ENCODE measurements around the gene IFNA1. TPM values are rescaled to one million over a fixed set of nuclear protein-coding genes. Genes with fewer than 3 reads are reported as not detected.

The IFNA1 gene
- total RNA-seq, 2 donors from 2014 or later: not detected

GRCh38 chr9:21461377-21461776, 21.1 kb downstream of the IFNA1 start:
- DNase-seq: no peak
- Mint-ChIP-seq H3K4me3 (no peak overlapping the region), H3K4me1 (ENCODE audit: low read depth) (peaks cover 4% of the 10 kb centered on the region), H3K36me3 (ENCODE audit: insufficient read depth in 2 of 2) (peaks cover 0 to 5% of the 10 kb centered on the region in 2 donors), H3K9me3 (peaks cover 0 to 2% of the 10 kb centered on the region in 2 donors), H3K27me3 (ENCODE audit: low read depth) (no peaks in the 10 kb centered on the region), H3K27ac (no peak overlapping the region)
- no peak for ATAC-seq (replicated peaks in 1 of 2)

- no peak for ATAC-seq (replicated peaks in 1 of 2)
- no peak overlapping the region for H3K4me3 Mint-ChIP-seq
- no peak for DNase-seq
- no peak overlapping the region for H3K27ac Mint-ChIP-seq
- H3K9me3 Mint-ChIP-seq: no peaks in the 10 kb centered on the region
- H3K4me1 Mint-ChIP-seq (ENCODE audit: low read depth): peaks cover 4% of the 10 kb centered on the region
- no peaks in the 10 kb centered on the region for H3K27me3 Mint-ChIP-seq (ENCODE audit: low read depth)
- peaks cover 0 to 5% of the 10 kb centered on the region in 2 donors for H3K36me3 Mint-ChIP-seq (ENCODE audit: insufficient read depth in 2 of 2)
These were observed 24.9 kb downstream of the IFNA1 start for GRCh38 chr9:21465138-21465537.

GRCh38 chr9:21465859-21466518, 25.8 kb downstream of the IFNA1 start:
- Mint-ChIP-seq H3K27ac (no peak overlapping the region), H3K4me1 (ENCODE audit: low read depth) (peaks cover 4% of the 10 kb centered on the region), H3K4me3 (no peak overlapping the region), H3K9me3 (no peaks in the 10 kb centered on the region), H3K27me3 (ENCODE audit: low read depth) (no peaks in the 10 kb centered on the region), H3K36me3 (ENCODE audit: insufficient read depth in 2 of 2) (peaks cover 0 to 5% of the 10 kb centered on the region in 2 donors)
- ATAC-seq (replicated peaks in 1 of 2) (peak; percentile 47 to 53), DNase-seq (peak in 1 of 2 donors; percentile 21)

GRCh38 chr9:21470126-21470525, 29.9 kb downstream of the IFNA1 start:
- Mint-ChIP-seq H3K4me3 (no peak overlapping the region), H3K4me1 (ENCODE audit: low read depth) (peaks cover 4% of the 10 kb centered on the region), H3K27me3 (ENCODE audit: low read depth) (peaks cover 11% of the 10 kb centered on the region), H3K36me3 (ENCODE audit: insufficient read depth in 2 of 2) (no peaks in the 10 kb centered on the region), H3K27ac (no peak overlapping the region), H3K9me3 (no peaks in the 10 kb centered on the region)
- DNase-seq (no peak), ATAC-seq (replicated peaks in 1 of 2) (no peak)

- Mint-ChIP-seq H3K27ac (no peak overlapping the region), H3K36me3 (ENCODE audit: insufficient read depth in 2 of 2) (no peaks in the 10 kb centered on the region), H3K4me3 (no peak overlapping the region), H3K9me3 (peaks cover 0 to 1% of the 10 kb centered on the region in 2 donors), H3K4me1 (ENCODE audit: low read depth) (no peaks in the 10 kb centered on the region), H3K27me3 (ENCODE audit: low read depth) (peaks cover 13% of the 10 kb centered on the region)
- no peak for ATAC-seq (replicated peaks in 1 of 2)
- no peak for DNase-seq
These were observed 33.0 kb downstream of the IFNA1 start for GRCh38 chr9:21473236-21473635.

GRCh38 chr9:21477466-21477865, 37.2 kb downstream of the IFNA1 start:
- Mint-ChIP-seq H3K4me1 (ENCODE audit: low read depth) (peaks cover 6% of the 10 kb centered on the region), H3K27ac (no peak overlapping the region), H3K36me3 (ENCODE audit: insufficient read depth in 2 of 2) (no peaks in the 10 kb centered on the region), H3K9me3 (peaks cover 0 to 1% of the 10 kb centered on the region in 2 donors), H3K27me3 (ENCODE audit: low read depth) (peaks cover 13% of the 10 kb centered on the region), H3K4me3 (no peak overlapping the region)
- peak; percentile 80 to 84 for ATAC-seq (replicated peaks in 1 of 2)
- no peak for DNase-seq

GRCh38 chr9:21479152-21479702, 39.0 kb downstream of the IFNA1 start:
- peaks cover 11% of the 10 kb centered on the region for H3K27me3 Mint-ChIP-seq (ENCODE audit: low read depth)
- no peak overlapping the region for H3K4me3 Mint-ChIP-seq
- H3K9me3 Mint-ChIP-seq: peaks cover 0 to 1% of the 10 kb centered on the region in 2 donors
- no peak for DNase-seq
- H3K27ac Mint-ChIP-seq: no peak overlapping the region
- ATAC-seq (replicated peaks in 1 of 2): no peak
- no peaks in the 10 kb centered on the region for H3K36me3 Mint-ChIP-seq (ENCODE audit: insufficient read depth in 2 of 2)
- peaks cover 6% of the 10 kb centered on the region for H3K4me1 Mint-ChIP-seq (ENCODE audit: low read depth)

- DNase-seq (no peak), ATAC-seq (replicated peaks in 1 of 2) (no peak)
- peaks cover 0 to 4% of the 10 kb centered on the region in 2 donors for H3K36me3 Mint-ChIP-seq (ENCODE audit: insufficient read depth in 2 of 2)
- H3K9me3 Mint-ChIP-seq: peaks cover 0 to 9% of the 10 kb centered on the region in 2 donors
- H3K4me1 Mint-ChIP-seq (ENCODE audit: low read depth): peaks cover 6% of the 10 kb centered on the region
- H3K27ac Mint-ChIP-seq: no peak overlapping the region
- H3K27me3 Mint-ChIP-seq (ENCODE audit: low read depth): no peaks in the 10 kb centered on the region
- H3K4me3 Mint-ChIP-seq: no peak overlapping the region
These were observed 41.3 kb downstream of the IFNA1 start for GRCh38 chr9:21481470-21482056.

GRCh38 chr9:21482213-21482612, 42.0 kb downstream of the IFNA1 start, which contains the start of gene IFNE:
TSS of gene IFNE (minus strand) at chr9:21482313. CDS start at chr9:21481694, 619 bp downstream.
- DNase-seq (no peak), ATAC-seq (replicated peaks in 1 of 2) (no peak)
- no peak within 1 kb of the TSS for H3K4me3 Mint-ChIP-seq
- peaks cover 6% of the 10 kb centered on the region for H3K4me1 Mint-ChIP-seq (ENCODE audit: low read depth)
- H3K27me3 Mint-ChIP-seq (ENCODE audit: low read depth): no peaks in the 10 kb centered on the region
- no peak within 1 kb of the TSS for H3K27ac Mint-ChIP-seq
- peaks cover 0 to 8% of the 10 kb centered on the region in 2 donors for H3K9me3 Mint-ChIP-seq
- H3K36me3 Mint-ChIP-seq (ENCODE audit: insufficient read depth in 2 of 2): peaks cover 0 to 4% of the 10 kb centered on the region in 2 donors

Other genes with a start within 250 kb of the IFNA1 start
- not detected for gene IFNA7, start 238.2 kb upstream of the IFNA1 start, total RNA-seq
- gene IFNA10, start 233.3 kb upstream of the IFNA1 start, total RNA-seq: not detected
- gene IFNA16, start 223.1 kb upstream of the IFNA1 start, total RNA-seq: not detected
- gene IFNA17, start 212.2 kb upstream of the IFNA1 start, total RNA-seq: not detected
- not detected for gene IFNA14, start 200.4 kb upstream of the IFNA1 start, total RNA-seq
- gene IFNA5, start 135.1 kb upstream of the IFNA1 start, total RNA-seq: not detected
- gene KLHL9, start 105.0 kb upstream of the IFNA1 start, total RNA-seq: 10 to 100 TPM; 15.9 to 16.9 TPM
- not detected for gene IFNA6, start 89.6 kb upstream of the IFNA1 start, total RNA-seq
- not detected for gene IFNA13, start 72.4 kb upstream of the IFNA1 start, total RNA-seq
- not detected for gene IFNA2, start 55.0 kb upstream of the IFNA1 start, total RNA-seq
- gene IFNA8, start 31.3 kb upstream of the IFNA1 start, total RNA-seq: not detected
- not detected for gene IFNE, start 41.9 kb downstream of the IFNA1 start, total RNA-seq

All from activated T-cell treated with anti-CD3 and anti-CD28 coated beads, Interleukin-2, amount 50 U/mL, for 72 hours (primary cell).